Nephron (organoid): Measurements from ENCODE around the gene LIPC.
"Not testable (repeated sequence)": the region's sequence is repeated elsewhere in the genome, so short reads cannot be mapped to it uniquely, and the experiment has no call there.

Experiments
- H3K27ac Mint-ChIP-seq, 3 experiments: 2 replicates each; pipeline ENCODE4 v1.8.0; 2020; ENCODE audit warnings: mixed read lengths in 3 of 3, mild to moderate bottlenecking in 2 of 3, moderate library complexity in 1 of 3
- H3K27me3 Mint-ChIP-seq: 2 replicates; pipeline ENCODE4 v1.8.0; 2021; ENCODE audit warnings: low read depth, mild to moderate bottlenecking, moderate library complexity, mixed read lengths
- H3K36me3 Mint-ChIP-seq: 2 replicates; pipeline ENCODE4 v1.8.0; 2020; ENCODE audit warnings: low read depth, mixed read lengths
- H3K4me1 Mint-ChIP-seq: 2 replicates; pipeline ENCODE4 v1.8.0; 2020; ENCODE audit warnings: mixed read lengths
- H3K4me3 Mint-ChIP-seq, 3 experiments: 2 replicates each; pipeline ENCODE4 v1.8.0; 2020; ENCODE audit warnings: mild to moderate bottlenecking in 3 of 3, mixed read lengths in 3 of 3, moderate library complexity in 2 of 3
- H3K9me3 Mint-ChIP-seq: 2 replicates; pipeline ENCODE4 v1.8.0; 2020; ENCODE audit warnings: mixed read lengths
- TF ChIP-seq, protein P1 (sequence below), 3 experiments: fragments of 200-600 bp; sonication (generic); IDR thresholded peaks; one replicate each; pipeline ENCODE4 v1.5.0; 2021; ENCODE audit warnings: antibody characterized with exemption in 3 of 3; ENCODE audit not compliant: unreplicated experiment in 3 of 3

The LIPC gene

GRCh38 chr15:58602823-58603222 is 171.0 kb downstream of the LIPC start:
- H3K27ac Mint-ChIP-seq, result no peak overlapping the region
- TF ChIP-seq, protein P1, sequence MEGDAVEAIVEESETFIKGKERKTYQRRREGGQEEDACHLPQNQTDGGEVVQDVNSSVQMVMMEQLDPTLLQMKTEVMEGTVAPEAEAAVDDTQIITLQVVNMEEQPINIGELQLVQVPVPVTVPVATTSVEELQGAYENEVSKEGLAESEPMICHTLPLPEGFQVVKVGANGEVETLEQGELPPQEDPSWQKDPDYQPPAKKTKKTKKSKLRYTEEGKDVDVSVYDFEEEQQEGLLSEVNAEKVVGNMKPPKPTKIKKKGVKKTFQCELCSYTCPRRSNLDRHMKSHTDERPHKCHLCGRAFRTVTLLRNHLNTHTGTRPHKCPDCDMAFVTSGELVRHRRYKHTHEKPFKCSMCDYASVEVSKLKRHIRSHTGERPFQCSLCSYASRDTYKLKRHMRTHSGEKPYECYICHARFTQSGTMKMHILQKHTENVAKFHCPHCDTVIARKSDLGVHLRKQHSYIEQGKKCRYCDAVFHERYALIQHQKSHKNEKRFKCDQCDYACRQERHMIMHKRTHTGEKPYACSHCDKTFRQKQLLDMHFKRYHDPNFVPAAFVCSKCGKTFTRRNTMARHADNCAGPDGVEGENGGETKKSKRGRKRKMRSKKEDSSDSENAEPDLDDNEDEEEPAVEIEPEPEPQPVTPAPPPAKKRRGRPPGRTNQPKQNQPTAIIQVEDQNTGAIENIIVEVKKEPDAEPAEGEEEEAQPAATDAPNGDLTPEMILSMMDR (IDR thresholded peaks at IDR 0.05; ENCODE audit: unreplicated experiment in 3 of 3), result no peak
- no peak overlapping the region for H3K4me3 Mint-ChIP-seq
- peaks cover 64% of the 10 kb centered on the region for H3K36me3 Mint-ChIP-seq
- no peaks in the 10 kb centered on the region for H3K27me3 Mint-ChIP-seq
- peaks cover 3% of the 10 kb centered on the region for H3K9me3 Mint-ChIP-seq
- no peaks in the 10 kb centered on the region for H3K4me1 Mint-ChIP-seq

DNA sequence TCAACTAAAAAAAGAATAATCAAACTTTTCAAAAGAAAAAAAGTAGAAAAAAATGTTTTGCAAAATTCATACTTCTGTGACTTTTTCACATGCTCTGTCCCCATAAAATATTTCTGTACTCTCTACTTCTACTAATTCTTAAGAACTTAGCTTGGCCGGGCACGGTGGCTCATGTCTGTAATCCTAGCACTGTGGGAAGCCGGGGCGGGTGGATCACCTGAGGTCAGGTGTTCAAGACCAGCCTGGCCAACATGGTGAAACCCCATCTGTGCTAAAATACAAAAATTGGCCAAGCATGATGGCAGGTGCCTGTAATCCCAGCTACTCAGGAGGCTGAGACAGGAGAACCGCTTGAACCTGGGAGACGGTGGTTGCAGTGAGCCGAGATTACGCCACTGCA is 172.1 kb downstream of the LIPC start:
- H3K9me3 Mint-ChIP-seq, H3K27ac Mint-ChIP-seq, H3K4me3 Mint-ChIP-seq, H3K4me1 Mint-ChIP-seq, H3K27me3 Mint-ChIP-seq: not testable (repeated sequence)
- peaks cover 66% of the 10 kb centered on the region for H3K36me3 Mint-ChIP-seq

GRCh38 chr15:58604455-58604923 is 172.7 kb downstream of the LIPC start:
- H3K36me3 Mint-ChIP-seq, result peaks cover 66% of the 10 kb centered on the region
- no peak overlapping the region for H3K27ac Mint-ChIP-seq
- no peak overlapping the region for H3K4me3 Mint-ChIP-seq
- no peaks in the 10 kb centered on the region for H3K4me1 Mint-ChIP-seq
- TF ChIP-seq, protein P1 (IDR thresholded peaks at IDR 0.05; ENCODE audit: unreplicated experiment in 3 of 3), result no peak
- peaks cover 3% of the 10 kb centered on the region for H3K9me3 Mint-ChIP-seq
- H3K27me3 Mint-ChIP-seq, result no peaks in the 10 kb centered on the region

- Mint-ChIP-seq H3K36me3 (peaks cover 72% of the 10 kb centered on the region), H3K27ac (no peak overlapping the region), H3K4me1 (no peaks in the 10 kb centered on the region), H3K9me3 (peaks cover 3% of the 10 kb centered on the region), H3K4me3 (no peak overlapping the region), H3K27me3 (no peaks in the 10 kb centered on the region)
- TF ChIP-seq, protein P1 (IDR thresholded peaks at IDR 0.05; ENCODE audit: unreplicated experiment in 3 of 3), result no peak
Measured at GRCh38 chr15:58605931-58606530, 174.2 kb downstream of the LIPC start.

GRCh38 chr15:58606577-58607080 is 174.8 kb downstream of the LIPC start:
- Mint-ChIP-seq H3K36me3 (peaks cover 73% of the 10 kb centered on the region), H3K4me3 (no peak overlapping the region), H3K9me3 (peaks cover 3% of the 10 kb centered on the region), H3K27me3 (no peaks in the 10 kb centered on the region), H3K27ac (no peak overlapping the region), H3K4me1 (no peaks in the 10 kb centered on the region)
- TF ChIP-seq, protein P1 (IDR thresholded peaks at IDR 0.05; ENCODE audit: unreplicated experiment in 3 of 3), result no peak

DNA sequence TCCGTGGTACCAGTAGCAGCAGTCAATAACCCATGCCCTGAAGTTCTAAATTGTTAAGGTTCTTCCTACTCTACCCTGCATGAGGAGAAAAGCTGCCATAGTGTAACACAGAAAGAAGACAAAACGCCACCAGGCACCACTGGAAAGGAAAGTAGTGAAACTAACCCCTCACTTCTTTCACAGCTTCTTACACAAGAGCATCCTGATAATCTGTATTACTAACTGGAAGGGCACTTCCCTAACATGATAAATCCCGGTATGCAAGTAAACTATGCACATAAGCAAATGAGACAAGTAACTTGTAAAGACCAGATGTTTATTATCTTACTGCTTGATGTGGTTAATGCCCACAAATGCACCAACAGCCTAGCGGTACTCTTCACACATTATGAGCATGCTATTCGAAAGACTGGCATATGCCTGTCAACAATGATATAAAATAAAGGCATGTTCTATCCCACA is 176.4 kb downstream of the LIPC start:
- TF ChIP-seq, protein P1 (IDR thresholded peaks at IDR 0.05; ENCODE audit: unreplicated experiment in 3 of 3), result no peak
- no peak overlapping the region for H3K4me3 Mint-ChIP-seq
- H3K9me3 Mint-ChIP-seq, result peaks cover 2% of the 10 kb centered on the region
- no peaks in the 10 kb centered on the region for H3K4me1 Mint-ChIP-seq
- peaks cover 75% of the 10 kb centered on the region for H3K36me3 Mint-ChIP-seq
- no peak overlapping the region for H3K27ac Mint-ChIP-seq
- H3K27me3 Mint-ChIP-seq, result no peaks in the 10 kb centered on the region
